ENCODE data around the gene TSHR. TPM values are rescaled to one million over a fixed set of nuclear protein-coding genes. Genes with fewer than 3 reads are reported as not detected.
"Not testable (repeated sequence)": the region's sequence is repeated elsewhere in the genome, so short reads cannot be mapped to it uniquely, and the experiment has no call there.

Gene TSHR
- total RNA-seq, 2 experiments from 2014 or later: not detected

GRCh38 chr14:81095539-81095938 is 140.1 kb downstream of the TSHR start:
- Mint-ChIP-seq H3K27me3 (ENCODE audit: low read depth) (peaks cover 2% of the 10 kb centered on the region), H3K4me1 (ENCODE audit: low read depth) (no peaks in the 10 kb centered on the region)
- intact Hi-C loops (cut with micrococcal nuclease): no loop called here

GRCh38 chr14:81096656-81097055 is 141.2 kb downstream of the TSHR start:
- H3K27ac Mint-ChIP-seq: no peak overlapping the region
- no peaks in the 10 kb centered on the region for H3K36me3 Mint-ChIP-seq (ENCODE audit: low read depth)
- no peak overlapping the region for H3K4me3 Mint-ChIP-seq
- intact Hi-C loops (cut with micrococcal nuclease): no loop called here
- H3K4me1 Mint-ChIP-seq (ENCODE audit: low read depth): no peaks in the 10 kb centered on the region
- H3K27me3 Mint-ChIP-seq (ENCODE audit: low read depth): peaks cover 2% of the 10 kb centered on the region
- no peak for DNase-seq
- no peaks in the 10 kb centered on the region for H3K9me3 Mint-ChIP-seq
- CTCF ChIA-PET: no interaction called here

More at GRCh38 chr14:81095539-81095938, 140.1 kb downstream of the TSHR start:
- Mint-ChIP-seq H3K27ac (no peak overlapping the region), H3K36me3 (ENCODE audit: low read depth) (no peaks in the 10 kb centered on the region), H3K9me3 (no peaks in the 10 kb centered on the region), H3K4me3 (no peak overlapping the region)
- CTCF ChIA-PET: no interaction called here
- no peak for DNase-seq

- Mint-ChIP-seq H3K4me1 (ENCODE audit: low read depth) (no peaks in the 10 kb centered on the region), H3K9me3 (no peaks in the 10 kb centered on the region), H3K36me3 (ENCODE audit: low read depth) (no peaks in the 10 kb centered on the region), H3K4me3 (no peak overlapping the region), H3K27ac (no peak overlapping the region), H3K27me3 (ENCODE audit: low read depth) (peaks cover 2% of the 10 kb centered on the region)
- DNase-seq: no peak
- CTCF ChIA-PET: no interaction called here
- intact Hi-C loops (cut with micrococcal nuclease): no loop called here
Measured at GRCh38 chr14:81102217-81102616, 146.8 kb downstream of the TSHR start.

- H3K4me1 Mint-ChIP-seq (ENCODE audit: low read depth): no peaks in the 10 kb centered on the region
- H3K27ac Mint-ChIP-seq: no peak overlapping the region
- CTCF ChIA-PET: no interaction called here
- intact Hi-C loops (cut with micrococcal nuclease): no loop called here
- H3K4me3 Mint-ChIP-seq: no peak overlapping the region
- peaks cover under 1% of the 10 kb centered on the region for H3K27me3 Mint-ChIP-seq (ENCODE audit: low read depth)
- DNase-seq: no peak
- H3K36me3 Mint-ChIP-seq (ENCODE audit: low read depth): no peaks in the 10 kb centered on the region
- no peaks in the 10 kb centered on the region for H3K9me3 Mint-ChIP-seq
Measured at GRCh38 chr14:81103443-81103842, 148.0 kb downstream of the TSHR start.

GRCh38 chr14:81105378-81105777 is 150.0 kb downstream of the TSHR start:
- intact Hi-C loops (cut with micrococcal nuclease): no loop called here
- Mint-ChIP-seq H3K36me3 (ENCODE audit: low read depth) (no peaks in the 10 kb centered on the region), H3K27ac (no peak overlapping the region), H3K4me3 (no peak overlapping the region), H3K4me1 (ENCODE audit: low read depth) (no peaks in the 10 kb centered on the region), H3K9me3 (no peaks in the 10 kb centered on the region), H3K27me3 (ENCODE audit: low read depth) (no peaks in the 10 kb centered on the region)
- no peak for DNase-seq
- CTCF ChIA-PET: interaction anchor here (0.7 kb wide), 1 partner anchor 116 kb away, joined by 3 read pairs; no protein-coding TSS in a partner anchor

GRCh38 chr14:81105961-81106360 is 150.5 kb downstream of the TSHR start:
- H3K36me3 Mint-ChIP-seq (ENCODE audit: low read depth): no peaks in the 10 kb centered on the region
- no peak overlapping the region for H3K27ac Mint-ChIP-seq
- no peaks in the 10 kb centered on the region for H3K4me1 Mint-ChIP-seq (ENCODE audit: low read depth)
- H3K4me3 Mint-ChIP-seq: no peak overlapping the region
- no peaks in the 10 kb centered on the region for H3K9me3 Mint-ChIP-seq
- intact Hi-C loops (cut with micrococcal nuclease): no loop called here
- CTCF ChIA-PET: no interaction called here
- H3K27me3 Mint-ChIP-seq (ENCODE audit: low read depth): no peaks in the 10 kb centered on the region
- no peak for DNase-seq

GRCh38 chr14:81110186-81110585 is 154.8 kb downstream of the TSHR start:
- H3K9me3 Mint-ChIP-seq: no peaks in the 10 kb centered on the region

GRCh38 chr14:81113176-81113575 is 157.8 kb downstream of the TSHR start:
- no peaks in the 10 kb centered on the region for H3K9me3 Mint-ChIP-seq
- H3K4me1 Mint-ChIP-seq (ENCODE audit: low read depth): no peaks in the 10 kb centered on the region
- no peaks in the 10 kb centered on the region for H3K27me3 Mint-ChIP-seq (ENCODE audit: low read depth)
- CTCF ChIA-PET: no interaction called here
- no peaks in the 10 kb centered on the region for H3K36me3 Mint-ChIP-seq (ENCODE audit: low read depth)
- intact Hi-C loops (cut with micrococcal nuclease): no loop called here
- H3K27ac Mint-ChIP-seq: no peak overlapping the region
- no peak for DNase-seq
- H3K4me3 Mint-ChIP-seq: no peak overlapping the region

More at GRCh38 chr14:81110186-81110585, 154.8 kb downstream of the TSHR start:
- CTCF ChIA-PET: no interaction called here
- no peaks in the 10 kb centered on the region for H3K4me1 Mint-ChIP-seq (ENCODE audit: low read depth)
- H3K27me3 Mint-ChIP-seq (ENCODE audit: low read depth): no peaks in the 10 kb centered on the region
- DNase-seq: no peak
- H3K36me3 Mint-ChIP-seq (ENCODE audit: low read depth): no peaks in the 10 kb centered on the region
- H3K27ac Mint-ChIP-seq: no peak overlapping the region
- H3K4me3 Mint-ChIP-seq: no peak overlapping the region
- intact Hi-C loops (cut with micrococcal nuclease): no loop called here

- H3K27ac Mint-ChIP-seq; intact Hi-C loops (cut with micrococcal nuclease); H3K36me3 Mint-ChIP-seq (ENCODE audit: low read depth); H3K27me3 Mint-ChIP-seq (ENCODE audit: low read depth); H3K4me3 Mint-ChIP-seq; H3K4me1 Mint-ChIP-seq (ENCODE audit: low read depth); DNase-seq; H3K9me3 Mint-ChIP-seq: not testable (repeated sequence)
- CTCF ChIA-PET: interaction anchor here (0.5 kb wide), 1 partner anchor 79 kb away, joined by 3 read pairs; no protein-coding TSS in a partner anchor
Measured at GRCh38 chr14:81113945-81114820, 158.8 kb downstream of the TSHR start.

- Mint-ChIP-seq H3K27me3 (ENCODE audit: low read depth) (no peaks in the 10 kb centered on the region), H3K36me3 (ENCODE audit: low read depth) (no peaks in the 10 kb centered on the region), H3K4me3 (no peak overlapping the region), H3K9me3 (no peaks in the 10 kb centered on the region), H3K4me1 (ENCODE audit: low read depth) (peaks cover 2% of the 10 kb centered on the region), H3K27ac (no peak overlapping the region)
- no peak for DNase-seq
- intact Hi-C loops (cut with micrococcal nuclease): no loop called here
- CTCF ChIA-PET: no interaction called here
Measured at GRCh38 chr14:81120501-81120900, 165.1 kb downstream of the TSHR start.

- intact Hi-C loops (cut with micrococcal nuclease): no loop called here
- no peaks in the 10 kb centered on the region for H3K9me3 Mint-ChIP-seq
Measured at GRCh38 chr14:81122326-81122725, 166.9 kb downstream of the TSHR start.

GRCh38 chr14:81123811-81124210 is 168.4 kb downstream of the TSHR start:
- DNase-seq: no peak
- Mint-ChIP-seq H3K9me3 (peaks cover 1% of the 10 kb centered on the region), H3K4me3 (no peak overlapping the region), H3K27me3 (ENCODE audit: low read depth) (no peaks in the 10 kb centered on the region), H3K36me3 (ENCODE audit: low read depth) (no peaks in the 10 kb centered on the region), H3K27ac (no peak overlapping the region), H3K4me1 (ENCODE audit: low read depth) (peaks cover 2% of the 10 kb centered on the region)
- intact Hi-C loops (cut with micrococcal nuclease): no loop called here
- CTCF ChIA-PET: no interaction called here

More at GRCh38 chr14:81122326-81122725, 166.9 kb downstream of the TSHR start:
- H3K36me3 Mint-ChIP-seq (ENCODE audit: low read depth): no peaks in the 10 kb centered on the region
- no peak overlapping the region for H3K4me3 Mint-ChIP-seq
- no peak overlapping the region for H3K27ac Mint-ChIP-seq
- no peak for DNase-seq
- CTCF ChIA-PET: no interaction called here
- H3K27me3 Mint-ChIP-seq (ENCODE audit: low read depth): no peaks in the 10 kb centered on the region
- peaks cover 2% of the 10 kb centered on the region for H3K4me1 Mint-ChIP-seq (ENCODE audit: low read depth)

GRCh38 chr14:81125536-81125935 is 170.1 kb downstream of the TSHR start:
- H3K36me3 Mint-ChIP-seq (ENCODE audit: low read depth): no peaks in the 10 kb centered on the region
- H3K27me3 Mint-ChIP-seq (ENCODE audit: low read depth): no peaks in the 10 kb centered on the region
- intact Hi-C loops (cut with micrococcal nuclease): no loop called here

More at GRCh38 chr14:81125536-81125935, 170.1 kb downstream of the TSHR start:
- Mint-ChIP-seq H3K4me3 (no peak overlapping the region), H3K4me1 (ENCODE audit: low read depth) (peaks cover 2% of the 10 kb centered on the region), H3K9me3 (peaks cover 1% of the 10 kb centered on the region), H3K27ac (no peak overlapping the region)
- CTCF ChIA-PET: no interaction called here
- no peak for DNase-seq
